PC-9 (cell line): ENCODE data around the gene OPA1. TPM values are rescaled to one million over a fixed set of nuclear protein-coding genes. Genes with fewer than 3 reads are reported as not detected.

Experiments used
- BruUV-seq: library from RNA; stranded (reverse); fragments of 400-500 nt; replicated peaks from 2 replicates; lab custom pipeline; 2021; lab: Mats Ljungman, UMichigan
- CTCF ChIA-PET: fragments of 300-600 bp; sonication (Branson Sonifier 250); formaldehyde crosslinking; loops from one replicate; lab custom pipeline; 2022; ENCODE audit warnings: antibody characterized with exemption; lab: Charles Lee
- POLR2A ChIA-PET: fragments of 300-600 bp; sonication (Branson Sonifier 250); formaldehyde crosslinking; loops from one replicate; lab custom pipeline; 2022; ENCODE audit warnings: antibody characterized with exemption; ENCODE audit not compliant: unreplicated experiment; lab: Charles Lee
- DNase-seq, 2 experiments: peaks; one replicate each; pipeline versions ENCODE4 v3.0.0 to v3.0.0-alpha.2; 2015 to 2022; ENCODE audit warnings: mixed read lengths in 1 of 2
- H2AFZ ChIP-seq: fragments of 200-600 bp; sonication (generic); 2 replicates; pipeline ENCODE4 v1.8.1; 2017; ENCODE audit warnings: antibody characterized with exemption
- H3F3A ChIP-seq: fragments of 200-600 bp; sonication (generic); 2 replicates; pipeline ENCODE4 v1.8.1; 2017; ENCODE audit warnings: antibody characterized with exemption, mild to moderate bottlenecking, low read depth; ENCODE audit not compliant: insufficient read depth
- H3K27ac ChIP-seq: fragments of 200-600 bp; sonication (generic); 2 replicates; pipeline ENCODE4 v1.6.1; 2016; ENCODE audit warnings: mixed run types
- H3K27me3 ChIP-seq: fragments of 200-600 bp; sonication (generic); 2 replicates; pipeline ENCODE4 v1.6.1; 2016; ENCODE audit warnings: low read depth, mixed run types; ENCODE audit not compliant: insufficient read depth
- H3K36me3 ChIP-seq: fragments of 200-600 bp; sonication (generic); 2 replicates; pipeline ENCODE4 v1.6.1; 2016; ENCODE audit warnings: low read depth, mixed run types
- H3K4me1 ChIP-seq: fragments of 200-600 bp; sonication (generic); replicated peaks from 2 replicates; pipeline ENCODE4 v1.6.1; 2016; ENCODE audit warnings: mixed run types; ENCODE audit not compliant: insufficient read depth
- H3K4me2 ChIP-seq: fragments of 200-600 bp; sonication (generic); 2 replicates; pipeline ENCODE4 v1.6.1; 2017; ENCODE audit warnings: mixed run types
- H3K4me3 ChIP-seq: fragments of 200-600 bp; sonication (generic); 2 replicates; pipeline ENCODE4 v1.6.1; 2016; ENCODE audit warnings: mixed run types
- H3K79me2 ChIP-seq: fragments of 200-600 bp; sonication (generic); 2 replicates; pipeline ENCODE4 v1.6.1; 2017; ENCODE audit warnings: low read depth, mixed run types
- H3K9me2 ChIP-seq: fragments of 200-600 bp; sonication (generic); 2 replicates; pipeline ENCODE4 v1.8.1; 2017; ENCODE audit warnings: mild to moderate bottlenecking; ENCODE audit not compliant: insufficient read depth
- H3K9me3 ChIP-seq: fragments of 200-600 bp; sonication (generic); 2 replicates; pipeline ENCODE4 v1.8.1; 2016; ENCODE audit warnings: low read depth; ENCODE audit not compliant: insufficient read depth
- H4K20me1 ChIP-seq: fragments of 200-600 bp; sonication (generic); 2 replicates; pipeline ENCODE4 v1.8.1; 2017; ENCODE audit not compliant: insufficient read depth
- CTCF ChIP-seq: fragments of 200-600 bp; sonication (generic); conservative IDR thresholded peaks from 2 replicates; pipeline ENCODE4 v1.6.1; 2017; ENCODE audit warnings: mixed run types, antibody characterized with exemption, mild to moderate bottlenecking, moderate library complexity
- EZH2 ChIP-seq: fragments of 200-600 bp; sonication (generic); IDR thresholded peaks from 2 replicates; pipeline ENCODE4 v1.8.0; 2017; ENCODE audit warnings: antibody characterized with exemption, low read depth
- intact Hi-C: fragments of 100-400 bp; cut with micrococcal nuclease; formaldehyde crosslinking; loops from one replicate; pipeline ENCODE4 v1.10.0; 2022; ENCODE audit not compliant: unreplicated experiment
- total RNA-seq: library from RNA; stranded (reverse); gene quantifications from 2 replicates; pipeline ENCODE4 v1.2.3, GENCODE V29; 2021

Gene OPA1
- total RNA-seq, 1 experiment from 2014 or later: 120 TPM

GRCh38 chr3:193656445-193656844 lies 63.4 kb downstream of the OPA1 start:
- Histone ChIP-seq H3K9me3 (no peaks in the 10 kb centered on the region), H3F3A (peaks cover 2% of the 10 kb centered on the region; the same call in 1 of the 2 replicates), H3K4me2 (no peak overlapping the region), H3K27ac (no peak overlapping the region), H3K79me2 (no peaks in the 10 kb centered on the region), H3K27me3 (no peaks in the 10 kb centered on the region), H3K4me1 (no peaks in the 10 kb centered on the region), H2AFZ (no peak overlapping the region), H4K20me1 (no peaks in the 10 kb centered on the region), H3K9me2 (no peaks in the 10 kb centered on the region), H3K4me3 (no peak overlapping the region), H3K36me3 (peaks cover 30% of the 10 kb centered on the region)
- no peak for DNase-seq
- POLR2A ChIA-PET: no interaction called here
- no TSS peak for BruUV-seq
- CTCF ChIA-PET: no interaction called here
- TF ChIP-seq CTCF: no peak
- TF ChIP-seq EZH2: no peak
- intact Hi-C loops: no loop called here

GRCh38 chr3:193656878-193657282 lies 63.9 kb downstream of the OPA1 start:
- Histone ChIP-seq H4K20me1 (no peaks in the 10 kb centered on the region), H3K79me2 (no peaks in the 10 kb centered on the region), H3K4me2 (no peak overlapping the region), H3K4me3 (no peak overlapping the region), H3K27me3 (no peaks in the 10 kb centered on the region), H3K9me2 (no peaks in the 10 kb centered on the region), H3F3A (peaks cover 4% of the 10 kb centered on the region; the same call in 1 of the 2 replicates), H3K36me3 (peaks cover 30% of the 10 kb centered on the region), H3K4me1 (no peaks in the 10 kb centered on the region), H3K9me3 (no peaks in the 10 kb centered on the region), H2AFZ (no peak overlapping the region), H3K27ac (no peak overlapping the region)
- intact Hi-C loops: no loop called here
- no TSS peak for BruUV-seq
- ChIA-PET POLR2A (no interaction called here), CTCF (no interaction called here)
- no peak for TF ChIP-seq CTCF
- no peak for TF ChIP-seq EZH2
- DNase-seq: no peak

DNA sequence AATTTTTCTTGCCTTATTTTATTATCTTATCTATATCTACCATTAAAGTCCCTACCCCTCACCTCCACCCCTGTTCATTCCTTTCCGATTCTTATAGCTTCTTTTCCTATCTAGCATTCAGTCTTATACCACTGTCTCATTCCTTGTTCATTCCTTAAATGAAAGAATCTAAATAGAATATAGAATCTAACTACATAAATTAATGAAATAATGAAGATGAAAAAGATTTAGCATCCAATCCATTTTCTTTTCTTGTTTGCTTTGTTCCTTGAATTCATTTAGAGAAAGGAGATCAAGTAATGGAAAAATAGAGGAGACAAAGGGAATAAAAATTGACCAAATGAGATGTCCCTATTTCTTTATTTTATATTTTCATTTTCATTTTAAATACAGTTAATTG lies 67.2 kb downstream of the OPA1 start:
- TF ChIP-seq CTCF (no peak), EZH2 (no peak)
- CTCF ChIA-PET: no interaction called here
- no peaks in the 10 kb centered on the region for H4K20me1 ChIP-seq
- no TSS peak for BruUV-seq
- no peaks in the 10 kb centered on the region for H3K79me2 ChIP-seq
- no peak overlapping the region for H3K4me2 ChIP-seq
- H3K9me3 ChIP-seq: no peaks in the 10 kb centered on the region
- no peak overlapping the region for H3K27ac ChIP-seq
- peaks cover 27% of the 10 kb centered on the region for H3K36me3 ChIP-seq
- H3F3A ChIP-seq: peaks cover 17% of the 10 kb centered on the region
- H3K9me2 ChIP-seq: no peaks in the 10 kb centered on the region
- POLR2A ChIA-PET: no interaction called here
- intact Hi-C loops: loop anchor here (5.0 to 10.0 kb wide), 2 partner anchors 315 to 742 kb away; no protein-coding TSS in a partner anchor
- H2AFZ ChIP-seq: no peak overlapping the region
- H3K27me3 ChIP-seq: no peaks in the 10 kb centered on the region
- H3K4me3 ChIP-seq: no peak overlapping the region
- H3K4me1 ChIP-seq: no peaks in the 10 kb centered on the region
- no peak for DNase-seq
